ENCODE measurements around the gene SEMA3F. TPM values are rescaled to one million over a fixed set of nuclear protein-coding genes. Genes with fewer than 3 reads are reported as not detected.

SEMA3F gene
- total and polyA plus RNA-seq, 10 of the 15 experiments (the other 5 are each of a cell fraction or from before 2014, with no cell fraction given): 0.08 to 0.28 (median 0.12) TPM; not detected in 6

DNA sequence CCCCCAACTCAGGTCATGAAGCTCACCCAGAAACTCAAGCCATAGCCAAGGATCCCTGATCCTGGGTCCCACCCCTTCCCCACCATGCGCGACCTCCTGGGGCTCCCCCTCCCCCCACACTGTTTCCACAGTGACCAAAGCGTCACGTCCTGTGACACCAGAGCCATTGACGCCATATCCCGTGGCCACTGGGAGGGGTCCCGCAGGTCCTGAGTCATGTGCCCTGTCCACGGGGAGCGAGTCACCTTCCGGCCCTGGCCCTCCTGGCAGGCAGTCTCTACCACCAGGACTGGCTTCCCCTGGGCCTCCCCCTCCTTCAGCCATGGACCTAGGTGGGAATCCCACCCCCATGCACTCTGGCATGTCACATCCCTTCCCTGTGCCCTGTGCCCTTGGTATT, 15.6 kb downstream of the SEMA3F start (continued):
- TF ChIP-seq, protein P1, sequence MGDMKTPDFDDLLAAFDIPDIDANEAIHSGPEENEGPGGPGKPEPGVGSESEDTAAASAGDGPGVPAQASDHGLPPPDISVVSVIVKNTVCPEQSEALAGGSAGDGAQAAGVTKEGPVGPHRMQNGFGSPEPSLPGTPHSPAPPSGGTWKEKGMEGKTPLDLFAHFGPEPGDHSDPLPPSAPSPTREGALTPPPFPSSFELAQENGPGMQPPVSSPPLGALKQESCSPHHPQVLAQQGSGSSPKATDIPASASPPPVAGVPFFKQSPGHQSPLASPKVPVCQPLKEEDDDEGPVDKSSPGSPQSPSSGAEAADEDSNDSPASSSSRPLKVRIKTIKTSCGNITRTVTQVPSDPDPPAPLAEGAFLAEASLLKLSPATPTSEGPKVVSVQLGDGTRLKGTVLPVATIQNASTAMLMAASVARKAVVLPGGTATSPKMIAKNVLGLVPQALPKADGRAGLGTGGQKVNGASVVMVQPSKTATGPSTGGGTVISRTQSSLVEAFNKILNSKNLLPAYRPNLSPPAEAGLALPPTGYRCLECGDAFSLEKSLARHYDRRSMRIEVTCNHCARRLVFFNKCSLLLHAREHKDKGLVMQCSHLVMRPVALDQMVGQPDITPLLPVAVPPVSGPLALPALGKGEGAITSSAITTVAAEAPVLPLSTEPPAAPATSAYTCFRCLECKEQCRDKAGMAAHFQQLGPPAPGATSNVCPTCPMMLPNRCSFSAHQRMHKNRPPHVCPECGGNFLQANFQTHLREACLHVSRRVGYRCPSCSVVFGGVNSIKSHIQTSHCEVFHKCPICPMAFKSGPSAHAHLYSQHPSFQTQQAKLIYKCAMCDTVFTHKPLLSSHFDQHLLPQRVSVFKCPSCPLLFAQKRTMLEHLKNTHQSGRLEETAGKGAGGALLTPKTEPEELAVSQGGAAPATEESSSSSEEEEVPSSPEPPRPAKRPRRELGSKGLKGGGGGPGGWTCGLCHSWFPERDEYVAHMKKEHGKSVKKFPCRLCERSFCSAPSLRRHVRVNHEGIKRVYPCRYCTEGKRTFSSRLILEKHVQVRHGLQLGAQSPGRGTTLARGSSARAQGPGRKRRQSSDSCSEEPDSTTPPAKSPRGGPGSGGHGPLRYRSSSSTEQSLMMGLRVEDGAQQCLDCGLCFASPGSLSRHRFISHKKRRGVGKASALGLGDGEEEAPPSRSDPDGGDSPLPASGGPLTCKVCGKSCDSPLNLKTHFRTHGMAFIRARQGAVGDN (IDR thresholded peaks at IDR 0.05): no peak

DNA sequence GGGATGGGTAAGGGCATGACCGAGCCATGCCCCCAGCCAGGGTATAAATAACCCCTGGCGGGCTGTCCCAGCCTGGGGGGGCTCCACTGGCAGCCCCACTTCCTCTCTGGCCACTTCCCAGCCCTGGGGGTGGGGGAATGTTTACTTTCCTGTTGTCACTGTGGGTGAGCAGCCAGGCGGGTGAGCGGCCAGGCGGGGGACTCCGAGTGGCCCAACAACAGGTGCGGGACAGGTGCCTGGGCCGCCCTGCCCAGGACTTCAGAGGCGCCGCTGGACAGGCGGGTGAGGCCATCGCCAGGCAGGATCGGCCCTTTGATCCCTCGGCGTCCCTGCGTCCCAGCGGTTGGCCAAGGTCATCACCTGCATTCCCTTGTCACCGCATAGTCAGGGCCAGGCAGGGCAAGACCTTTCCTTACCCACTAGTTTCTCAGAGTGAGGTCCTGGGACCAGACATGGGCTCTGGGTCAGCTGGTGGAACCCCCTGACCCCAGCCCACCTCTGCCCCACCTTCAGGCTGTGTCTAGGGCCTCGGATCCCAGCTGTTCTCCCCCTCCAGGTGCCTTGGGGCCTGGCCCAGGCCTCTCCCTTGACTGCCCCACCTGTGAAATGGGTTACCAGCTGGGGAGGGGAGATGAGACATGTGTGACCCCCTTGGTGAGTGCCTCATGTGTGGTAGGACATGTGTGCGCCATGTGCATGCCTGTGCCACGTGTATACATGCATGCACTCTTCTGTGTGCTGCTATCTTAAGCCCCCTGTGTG, 16.6 kb downstream of the SEMA3F start:
- H3K27me3 ChIP-seq (replicated peaks in 1 of 2; ENCODE audit: control insufficient read depth in 2 of 2, insufficient read depth in 2 of 2, low read length in 1 of 2): no peaks in the 10 kb centered on the region; a peak in 1 of 4 replicates
- CTCF ChIA-PET: no interaction called here
- intact Hi-C loops (cut with micrococcal nuclease; ENCODE audit: unreplicated experiment) (no loop called here), in situ Hi-C loops (cut with MboI) (no loop called here)
- no TSS peak for BruUV-seq (replicated peaks)
- no peaks in the 10 kb centered on the region for H3K4me1 ChIP-seq (ENCODE audit: control insufficient read depth, insufficient read depth, low read length)
- RAD21 ChIA-PET (ENCODE audit: unreplicated experiment): no interaction called here
- no peak overlapping the region for H2AFZ ChIP-seq (ENCODE audit: control insufficient read depth, low read depth, low read length)
- no peak overlapping the region for H3K4me2 ChIP-seq (ENCODE audit: control insufficient read depth, insufficient read depth)
- no peak overlapping the region for H3K4me3 ChIP-seq
- 45% methylated on average over 21 of the region's 21 CpGs for WGBS (ENCODE audit: insufficient coverage, insufficient replicate concordance, low lambda C conversion rate, missing lambda C conversion rate)
- SMC1A ChIA-PET (ENCODE audit: uncharacterized antibody, unreplicated experiment): interaction anchor here (1.1 kb wide), 1 partner anchor 22 kb away, joined by 3 read pairs; no protein-coding TSS in a partner anchor
- no peaks in the 10 kb centered on the region for H4K20me1 ChIP-seq (ENCODE audit: control insufficient read depth, insufficient read depth)
- no peaks in the 10 kb centered on the region for H3K9me3 ChIP-seq (replicated peaks; ENCODE audit: control insufficient read depth, insufficient read depth, low read length)
- H3K79me2 ChIP-seq (ENCODE audit: control insufficient read depth, insufficient read depth, low read length): no peaks in the 10 kb centered on the region
- no peak overlapping the region for H3K27ac ChIP-seq (ENCODE audit: control insufficient read depth, insufficient read depth)
- H3K36me3 ChIP-seq (ENCODE audit: control insufficient read depth in 2 of 2, insufficient read depth in 2 of 2, low read length in 1 of 2): no peaks in the 10 kb centered on the region
- POLR2A ChIA-PET: interaction anchor here (0.6 to 0.7 kb wide), 2 partner anchors 35 to 76 kb away, joined by 3 to 4 read pairs; no protein-coding TSS in a partner anchor
- no peak for FAIRE-seq
- TF ChIP-seq, protein P2, sequence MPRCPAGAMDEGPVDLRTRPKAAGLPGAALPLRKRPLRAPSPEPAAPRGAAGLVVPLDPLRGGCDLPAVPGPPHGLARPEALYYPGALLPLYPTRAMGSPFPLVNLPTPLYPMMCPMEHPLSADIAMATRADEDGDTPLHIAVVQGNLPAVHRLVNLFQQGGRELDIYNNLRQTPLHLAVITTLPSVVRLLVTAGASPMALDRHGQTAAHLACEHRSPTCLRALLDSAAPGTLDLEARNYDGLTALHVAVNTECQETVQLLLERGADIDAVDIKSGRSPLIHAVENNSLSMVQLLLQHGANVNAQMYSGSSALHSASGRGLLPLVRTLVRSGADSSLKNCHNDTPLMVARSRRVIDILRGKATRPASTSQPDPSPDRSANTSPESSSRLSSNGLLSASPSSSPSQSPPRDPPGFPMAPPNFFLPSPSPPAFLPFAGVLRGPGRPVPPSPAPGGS (IDR thresholded peaks at IDR 0.05; ENCODE audit: borderline replicate concordance, insufficient read depth, low read depth, low read length, poor library complexity, severe bottlenecking): no peak
- TF ChIP-seq TCF3 (IDR thresholded peaks at IDR 0.05; ENCODE audit: borderline replicate concordance, insufficient read depth, low read depth, low read length): no peak
- no peak for TF ChIP-seq SUZ12 (IDR thresholded peaks at IDR 0.05; ENCODE audit: unreplicated experiment)
- TF ChIP-seq NR2C2 (IDR thresholded peaks at IDR 0.05; ENCODE audit: borderline replicate concordance, control insufficient read depth, insufficient read length, low read depth): no peak
- TF ChIP-seq ZBTB40 (IDR thresholded peaks at IDR 0.05; ENCODE audit: borderline replicate concordance): no peak
- TF ChIP-seq SPI1 (IDR thresholded peaks at IDR 0.05; ENCODE audit: borderline replicate concordance, insufficient read depth, low read depth, low read length): no peak
- no peak for TF ChIP-seq LARP7 (IDR thresholded peaks at IDR 0.05)
- no peak for TF ChIP-seq SP1 (IDR thresholded peaks at IDR 0.05; ENCODE audit: low read depth, low read length)
- no peak for DNase-seq (ENCODE audit: low read depth, low spot score)
- no peak for ATAC-seq
- no peak overlapping the region for H3K9ac ChIP-seq (ENCODE audit: control insufficient read depth, insufficient read depth, low read length)
